ENCODE measurements around the gene METAP2. TPM values are rescaled to one million over a fixed set of nuclear protein-coding genes. Genes with fewer than 3 reads are reported as not detected.
A peak's percentile ranks its signal among the peaks of the same experiment; 100 is the strongest.

Gene METAP2
- total RNA-seq, 1 donor from 2014 or later: 90.6 TPM

GRCh38 chr12:95499772-95500171 lies 25.8 kb downstream of the METAP2 start:
- Mint-ChIP-seq H3K36me3 (ENCODE audit: insufficient read depth) (peaks cover 53% of the 10 kb centered on the region), H3K4me1 (ENCODE audit: low read depth) (peaks cover 3% of the 10 kb centered on the region), H3K9me3 (ENCODE audit: low read depth) (peaks cover 5% of the 10 kb centered on the region), H3K27ac (peak overlapping the region; percentile 2), H3K4me3 (ENCODE audit: low read depth) (no peak overlapping the region), H3K27me3 (no peaks in the 10 kb centered on the region)
- DNase-seq (ENCODE audit: low spot score, unreplicated experiment): no peak
- no peak for TF ChIP-seq CTCF (IDR thresholded peaks at IDR 0.05; ENCODE audit: unreplicated experiment)

- DNase-seq (ENCODE audit: low spot score, unreplicated experiment): no peak
- Mint-ChIP-seq H3K36me3 (ENCODE audit: insufficient read depth) (peaks cover 39% of the 10 kb centered on the region), H3K4me3 (ENCODE audit: low read depth) (no peak overlapping the region), H3K27ac (no peak overlapping the region), H3K9me3 (ENCODE audit: low read depth) (no peaks in the 10 kb centered on the region), H3K27me3 (no peaks in the 10 kb centered on the region), H3K4me1 (ENCODE audit: low read depth) (no peaks in the 10 kb centered on the region)
- TF ChIP-seq CTCF (IDR thresholded peaks at IDR 0.05; ENCODE audit: unreplicated experiment): no peak
These were observed 30.2 kb downstream of the METAP2 start for GRCh38 chr12:95504140-95504539.

GRCh38 chr12:95505039-95505438 lies 31.1 kb downstream of the METAP2 start:
- peaks cover 31% of the 10 kb centered on the region for H3K36me3 Mint-ChIP-seq (ENCODE audit: insufficient read depth)
- H3K4me3 Mint-ChIP-seq (ENCODE audit: low read depth): no peak overlapping the region
- TF ChIP-seq CTCF (IDR thresholded peaks at IDR 0.05; ENCODE audit: unreplicated experiment): no peak
- H3K9me3 Mint-ChIP-seq (ENCODE audit: low read depth): no peaks in the 10 kb centered on the region
- H3K4me1 Mint-ChIP-seq (ENCODE audit: low read depth): no peaks in the 10 kb centered on the region
- H3K27ac Mint-ChIP-seq: peak overlapping the region; percentile 76
- no peaks in the 10 kb centered on the region for H3K27me3 Mint-ChIP-seq
- no peak for DNase-seq (ENCODE audit: low spot score, unreplicated experiment)

GRCh38 chr12:95506707-95507523 lies 33.0 kb downstream of the METAP2 start:
- H3K4me3 Mint-ChIP-seq (ENCODE audit: low read depth): no peak overlapping the region
- no peaks in the 10 kb centered on the region for H3K9me3 Mint-ChIP-seq (ENCODE audit: low read depth)
- no peaks in the 10 kb centered on the region for H3K27me3 Mint-ChIP-seq
- peaks cover 31% of the 10 kb centered on the region for H3K36me3 Mint-ChIP-seq (ENCODE audit: insufficient read depth)
- no peak for TF ChIP-seq CTCF (IDR thresholded peaks at IDR 0.05; ENCODE audit: unreplicated experiment)
- H3K4me1 Mint-ChIP-seq (ENCODE audit: low read depth): no peaks in the 10 kb centered on the region
- H3K27ac Mint-ChIP-seq: no peak overlapping the region
- DNase-seq (ENCODE audit: low spot score, unreplicated experiment): no peak

- no peak overlapping the region for H3K4me3 Mint-ChIP-seq (ENCODE audit: low read depth)
These were observed 35.3 kb downstream of the METAP2 start for GRCh38 chr12:95509300-95509699.

More at GRCh38 chr12:95509300-95509699, 35.3 kb downstream of the METAP2 start:
- DNase-seq (ENCODE audit: low spot score, unreplicated experiment): no peak
- Mint-ChIP-seq H3K27ac (no peak overlapping the region), H3K27me3 (no peaks in the 10 kb centered on the region), H3K4me1 (ENCODE audit: low read depth) (no peaks in the 10 kb centered on the region), H3K9me3 (ENCODE audit: low read depth) (no peaks in the 10 kb centered on the region), H3K36me3 (ENCODE audit: insufficient read depth) (peaks cover 35% of the 10 kb centered on the region)
- TF ChIP-seq CTCF (IDR thresholded peaks at IDR 0.05; ENCODE audit: unreplicated experiment): no peak

All from progenitor cell of endocrine pancreas (in vitro differentiated cells).